Measurements from ENCODE around the gene TTLL12.
"Not testable (repeated sequence)": the region's sequence is repeated elsewhere in the genome, so short reads cannot be mapped to it uniquely, and the experiment has no call there.

TTLL12 gene

DNA sequence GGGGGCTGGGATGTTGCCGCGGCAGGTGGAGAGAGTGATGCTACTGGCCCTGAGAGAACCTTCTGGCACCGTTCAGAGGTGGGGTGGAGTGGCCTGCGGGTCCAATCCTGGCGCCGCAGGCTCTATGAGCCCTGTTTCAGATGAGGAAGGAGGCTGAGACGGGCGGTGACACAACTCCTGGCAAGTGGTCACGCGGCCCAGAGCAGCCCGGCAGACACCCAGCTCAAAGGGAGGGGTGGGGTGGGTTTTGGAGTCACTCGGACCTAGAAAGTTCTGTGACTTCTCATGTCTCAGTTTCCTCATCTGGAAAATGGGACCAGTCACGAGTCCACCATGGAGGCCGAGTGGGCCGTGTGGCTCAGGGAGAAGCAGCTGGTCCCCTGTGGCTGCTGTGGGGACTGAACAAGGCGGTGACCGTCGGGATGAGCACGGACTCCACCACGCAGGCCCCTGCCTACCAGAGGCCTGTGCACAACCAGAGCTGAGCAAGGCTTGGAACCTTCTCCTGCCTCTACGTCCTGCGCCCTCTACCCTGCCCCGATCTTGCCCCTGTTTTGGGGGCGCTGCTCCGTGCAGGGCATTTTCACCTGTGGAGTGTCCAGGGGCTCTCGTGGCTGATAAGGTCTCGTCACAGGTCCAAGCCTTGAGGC lies 31.9 kb downstream of the TTLL12 start:
- DNase-seq (ENCODE audit: low spot score), result no peak

DNA sequence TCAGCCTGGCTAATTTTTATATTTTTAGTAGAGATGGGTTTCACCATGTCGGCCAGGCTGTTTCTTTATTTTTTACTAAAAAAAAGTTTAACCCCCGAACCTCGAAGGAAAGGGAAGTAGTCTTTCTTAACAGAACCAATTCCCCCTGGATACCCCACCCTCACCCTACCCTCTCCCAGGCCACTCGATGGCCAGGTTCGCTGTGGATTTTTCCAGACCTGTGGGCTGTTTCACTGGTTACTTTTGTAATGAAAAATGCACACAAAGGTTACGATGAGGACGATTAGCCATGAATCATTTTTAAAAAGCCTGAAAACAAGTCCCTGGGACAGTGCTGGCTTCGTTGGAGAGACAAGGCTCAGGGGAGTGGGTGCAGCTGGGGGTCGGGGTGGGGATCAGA lies 33.0 kb downstream of the TTLL12 start:
- no peak for DNase-seq (ENCODE audit: low spot score)

DNA sequence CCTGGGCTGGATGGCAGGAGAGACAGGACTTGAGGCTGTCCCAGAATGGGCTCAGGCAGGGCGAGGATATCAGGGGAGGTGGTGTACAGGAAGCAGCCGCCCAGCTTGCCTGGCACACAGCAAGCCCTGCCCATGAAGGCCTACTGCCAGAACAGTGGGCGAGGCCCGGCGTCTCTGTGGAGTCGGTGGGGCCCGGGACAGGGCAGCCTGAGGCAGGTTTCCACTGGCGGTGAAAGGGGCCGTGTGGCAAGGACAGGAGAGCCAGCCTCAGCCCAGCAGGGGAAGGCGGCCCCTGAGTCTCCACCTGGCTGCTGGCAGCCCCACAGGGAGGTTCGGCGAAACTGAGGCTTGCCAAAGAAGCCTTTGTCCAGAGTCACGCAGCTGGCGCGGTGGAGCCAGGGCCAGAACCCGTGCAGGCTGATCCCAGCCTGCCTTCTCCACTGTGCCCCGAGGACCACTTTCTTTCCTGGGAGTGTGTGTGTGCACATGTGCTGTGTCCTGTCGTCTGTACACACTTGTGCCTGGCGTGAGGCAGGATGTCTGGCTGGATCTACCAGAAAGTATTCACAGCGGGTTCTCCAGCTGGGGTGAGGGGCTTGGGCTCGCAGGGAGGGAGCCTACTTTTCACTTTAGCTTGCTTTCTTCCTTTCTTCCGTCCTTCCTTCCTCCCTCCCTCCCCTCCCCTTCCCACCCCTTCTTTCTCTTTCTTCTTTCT lies 34.4 kb downstream of the TTLL12 start:
- DNase-seq (ENCODE audit: low spot score), result peak; percentile 59

DNA sequence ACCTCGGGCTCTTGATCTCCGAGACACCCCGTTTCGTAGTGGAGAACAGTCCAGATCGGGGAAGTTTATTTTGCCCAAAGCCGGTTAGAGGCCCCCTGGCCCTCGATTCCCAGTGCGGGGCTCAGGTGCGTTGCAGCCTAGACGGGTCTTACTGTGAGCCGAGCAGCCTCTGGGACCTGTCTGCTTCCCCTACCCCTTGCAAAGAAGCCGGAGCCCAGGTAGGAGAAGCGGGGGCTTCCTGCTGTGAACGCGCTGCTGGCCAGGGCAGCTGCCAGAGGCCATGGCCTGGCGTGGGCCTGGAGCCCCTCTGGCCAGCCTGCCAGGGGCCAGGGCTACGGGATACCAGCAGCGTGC lies 35.0 kb downstream of the TTLL12 start:
- DNase-seq (ENCODE audit: low spot score), result no peak

DNA sequence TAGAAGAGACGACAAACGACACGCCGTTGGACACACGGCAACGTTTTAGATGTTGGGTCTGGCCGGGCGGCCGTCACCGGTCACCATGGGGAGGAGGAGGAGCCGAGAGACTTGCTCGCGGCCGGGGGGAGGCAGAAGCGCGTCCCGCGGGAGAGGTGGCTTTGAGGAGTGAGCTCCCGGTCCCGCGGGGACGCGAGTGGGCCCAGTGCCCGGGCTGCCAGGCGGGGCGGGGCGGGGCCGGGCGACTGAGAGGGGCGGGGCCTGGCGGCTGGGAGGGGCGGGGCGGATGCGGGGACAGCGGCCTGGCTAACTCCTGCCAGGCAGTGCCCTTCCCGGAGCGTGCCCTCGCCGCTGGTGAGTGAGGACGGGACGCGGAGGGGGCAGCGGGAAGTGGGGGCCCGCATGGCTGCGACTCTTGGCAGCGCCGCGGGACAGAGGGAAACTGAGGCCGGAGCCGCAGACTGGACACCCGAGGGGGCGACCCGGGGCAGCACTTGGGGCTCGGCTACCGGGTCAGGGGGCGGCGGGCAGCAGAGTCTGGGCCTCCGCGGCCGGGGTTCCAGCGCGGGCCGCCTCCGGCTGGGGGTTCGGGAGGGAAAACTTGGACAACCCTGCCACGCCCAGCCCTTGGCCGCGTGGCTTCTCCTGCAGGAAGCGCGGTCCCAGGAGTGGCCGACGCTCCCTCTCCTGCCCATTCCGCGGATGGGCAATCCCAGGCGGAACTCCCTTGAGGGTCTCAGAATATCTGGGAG lies 35.5 kb downstream of the TTLL12 start, which contains the start of gene TSPO:
Gene TSPO (plus strand): TSS at position 309 of the 752 bp plus-strand sequence. CDS start 7,680 bp downstream, outside the sequence.
- no peak for DNase-seq (ENCODE audit: low spot score)

DNA sequence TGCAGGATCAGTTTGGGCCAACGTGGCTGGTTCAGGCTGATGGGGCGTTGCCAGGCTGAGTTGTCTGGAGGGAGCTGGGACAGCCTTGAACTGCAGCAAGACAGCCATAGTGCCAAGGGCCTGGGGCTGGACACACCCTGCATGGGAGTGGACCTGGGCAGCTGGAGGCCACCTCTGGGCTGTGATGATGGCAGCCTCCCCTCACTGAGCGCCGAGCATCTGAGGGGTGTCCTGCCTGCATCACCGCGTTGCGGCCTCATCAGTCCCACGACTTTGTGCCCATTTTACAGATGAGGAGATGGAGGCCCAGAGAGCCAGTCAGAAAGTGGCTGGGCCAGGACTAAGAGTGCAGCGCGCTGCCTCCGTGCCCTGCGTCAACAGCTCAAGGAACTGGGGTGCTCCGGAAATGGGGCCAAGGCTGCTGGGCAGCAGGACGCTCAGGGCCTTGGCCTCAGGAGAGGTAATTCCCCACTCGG lies 36.2 kb downstream of the TTLL12 start:
- no peak for DNase-seq (ENCODE audit: low spot score)

DNA sequence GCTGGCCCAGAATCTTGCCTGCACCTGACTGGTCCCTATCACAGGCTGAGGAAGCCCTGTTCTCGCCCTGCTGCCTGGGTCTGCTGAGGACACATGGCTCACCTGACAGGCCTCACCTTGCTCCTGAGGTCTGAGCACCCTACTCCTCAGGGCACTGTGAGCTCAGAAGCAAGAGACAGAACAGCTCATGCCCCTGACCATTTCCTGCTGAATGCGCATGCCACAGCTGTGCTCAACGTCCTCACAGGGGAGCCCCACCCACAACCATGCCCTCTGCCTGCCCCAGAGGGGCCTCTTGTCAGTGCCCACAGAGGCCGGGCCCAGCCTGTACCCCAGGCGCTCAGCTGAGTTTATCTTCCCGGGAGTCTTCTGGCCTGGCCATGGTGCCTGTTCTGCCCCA lies 38.4 kb downstream of the TTLL12 start:
- DNase-seq (ENCODE audit: low spot score), result no peak

DNA sequence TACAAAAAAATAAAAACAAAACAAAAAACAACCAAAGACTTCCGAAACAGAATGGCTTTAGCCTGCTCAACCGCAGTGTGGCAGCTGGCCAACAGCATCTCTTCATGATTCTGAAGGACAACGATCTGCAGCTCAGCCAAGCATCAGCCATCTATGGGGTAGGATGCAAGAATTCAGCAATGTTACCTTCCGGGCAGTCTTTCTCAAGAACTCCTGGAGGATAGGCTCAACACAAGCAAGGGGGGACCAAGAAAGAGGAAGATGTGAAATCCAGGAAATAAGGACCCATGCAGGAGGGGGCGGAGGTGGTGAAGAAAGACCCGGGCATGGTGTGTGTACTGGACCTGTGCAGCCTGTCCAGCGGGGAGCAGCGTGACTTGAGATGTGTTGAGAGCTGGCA lies 39.1 kb downstream of the TTLL12 start:
- DNase-seq (ENCODE audit: low spot score), result no peak

DNA sequence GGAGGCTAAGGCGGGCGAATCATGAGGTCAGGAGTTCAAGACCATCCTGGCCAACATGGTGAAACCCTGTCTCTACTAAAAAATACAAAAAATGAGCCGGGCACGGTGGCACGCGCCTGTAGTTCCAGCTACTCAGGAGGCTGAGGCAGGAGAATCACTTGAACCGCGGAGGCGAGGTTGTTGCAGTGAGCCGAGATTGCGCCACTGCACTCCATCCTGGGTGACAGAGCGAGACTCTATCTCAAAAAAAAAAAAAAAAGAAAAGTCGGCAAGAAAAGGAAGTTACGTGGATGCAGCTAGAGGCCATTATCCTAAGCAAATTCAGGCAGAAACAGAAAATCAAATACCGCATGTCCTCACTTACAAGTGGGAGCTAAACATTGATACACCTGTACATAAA lies 40.6 kb downstream of the TTLL12 start:
- not testable (repeated sequence) for DNase-seq (ENCODE audit: low spot score)

DNA sequence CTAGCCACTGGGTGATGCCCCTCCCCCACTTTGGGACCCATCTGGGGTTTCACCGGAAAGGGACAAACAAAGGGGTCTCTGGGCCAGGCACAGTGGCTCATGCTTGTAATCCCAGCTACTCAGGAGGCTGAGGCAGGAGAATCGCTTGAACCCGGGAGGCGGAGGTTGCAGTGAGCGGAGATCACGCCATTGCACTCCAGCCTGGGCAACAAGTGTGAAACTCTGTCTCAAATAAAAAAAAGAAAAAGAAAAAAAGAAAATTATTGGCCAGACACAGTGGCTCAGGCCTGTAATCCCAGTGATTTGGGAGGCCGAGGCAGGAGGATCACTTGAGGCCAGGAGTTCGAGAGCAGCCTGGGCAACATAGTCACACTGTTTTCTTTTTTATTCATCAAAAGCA lies 41.6 kb downstream of the TTLL12 start:
- not testable (repeated sequence) for DNase-seq (ENCODE audit: low spot score)

DNA sequence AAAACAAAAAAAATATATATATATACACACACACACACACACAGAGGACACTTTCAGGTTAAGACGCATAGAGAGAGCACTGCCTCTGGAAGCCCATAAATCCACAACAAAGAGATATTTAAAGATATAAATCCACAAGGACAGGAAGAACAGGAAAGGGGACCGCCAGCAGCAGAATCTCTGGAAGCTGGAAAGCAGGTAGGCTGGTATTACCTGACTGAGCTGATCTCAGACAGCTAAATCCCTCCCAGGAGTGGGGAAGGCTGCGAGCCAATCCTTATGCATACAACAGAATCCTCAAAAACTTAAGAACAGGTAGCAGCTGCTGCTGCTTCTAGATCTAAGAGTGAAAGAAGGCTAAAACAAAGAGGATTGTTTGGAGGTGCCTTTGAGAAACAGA lies 42.0 kb downstream of the TTLL12 start:
- no peak for DNase-seq (ENCODE audit: low spot score)

DNA sequence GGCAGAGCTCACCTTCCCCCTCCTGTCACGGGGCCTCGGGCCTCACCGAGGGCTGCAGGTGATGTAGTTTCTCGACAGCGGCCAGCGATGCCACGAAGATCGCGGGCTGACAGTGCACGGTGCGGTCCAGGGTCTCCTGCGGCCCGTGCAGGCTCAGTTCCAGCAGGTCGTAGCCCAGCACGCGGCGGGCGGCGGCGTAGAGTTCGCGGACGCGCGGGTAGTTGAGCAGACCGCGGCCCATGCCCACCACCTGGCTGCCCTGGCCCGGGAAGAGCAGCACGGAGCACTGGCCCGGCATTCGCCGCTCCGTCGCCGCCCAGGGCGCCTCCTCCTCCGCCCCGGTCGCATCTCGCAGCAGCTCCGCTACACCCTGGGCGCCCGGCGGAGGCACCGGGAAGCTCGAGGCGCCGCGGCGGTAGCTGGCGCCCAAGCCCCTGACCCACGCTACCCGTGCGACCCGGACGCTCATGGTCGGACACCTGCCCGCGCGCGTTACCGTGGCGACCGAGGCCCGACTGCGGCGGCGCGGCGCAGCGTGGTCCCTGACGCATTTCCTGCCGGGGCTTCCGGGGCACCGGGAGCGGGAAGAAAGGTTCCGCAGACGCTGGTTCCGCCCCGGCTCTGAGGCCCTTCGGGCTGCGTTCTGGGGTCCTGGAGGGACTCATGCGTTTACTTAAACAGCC lies 43.9 kb downstream of the TTLL12 start, which contains the start of gene MCAT:
Gene MCAT (minus strand): TSS at position 519 of the 683 bp plus-strand sequence. CDS start 50 bp downstream, at position 469.
- peak; percentile 55 for DNase-seq (ENCODE audit: low spot score)

DNA sequence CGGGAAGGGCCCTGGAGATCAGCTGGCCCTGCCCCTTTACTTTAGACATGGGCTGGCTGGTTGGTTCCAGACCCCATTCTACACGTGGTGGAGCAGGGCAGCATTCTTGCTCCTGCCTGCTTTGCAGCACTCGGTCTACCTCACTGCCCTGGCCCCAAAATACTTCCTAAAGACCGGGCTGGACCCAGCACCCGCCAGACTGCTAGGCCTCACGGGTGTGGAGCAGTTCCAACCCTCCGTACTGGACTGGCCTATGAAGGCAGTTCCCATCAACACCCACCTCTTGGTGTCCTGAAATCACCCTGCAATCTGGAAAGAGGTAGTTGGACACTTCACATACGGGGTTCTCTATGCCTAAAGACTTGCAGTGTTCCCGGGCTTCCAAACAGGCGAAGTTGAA lies 50.1 kb downstream of the TTLL12 start:
- no peak for DNase-seq (ENCODE audit: low spot score)

DNA sequence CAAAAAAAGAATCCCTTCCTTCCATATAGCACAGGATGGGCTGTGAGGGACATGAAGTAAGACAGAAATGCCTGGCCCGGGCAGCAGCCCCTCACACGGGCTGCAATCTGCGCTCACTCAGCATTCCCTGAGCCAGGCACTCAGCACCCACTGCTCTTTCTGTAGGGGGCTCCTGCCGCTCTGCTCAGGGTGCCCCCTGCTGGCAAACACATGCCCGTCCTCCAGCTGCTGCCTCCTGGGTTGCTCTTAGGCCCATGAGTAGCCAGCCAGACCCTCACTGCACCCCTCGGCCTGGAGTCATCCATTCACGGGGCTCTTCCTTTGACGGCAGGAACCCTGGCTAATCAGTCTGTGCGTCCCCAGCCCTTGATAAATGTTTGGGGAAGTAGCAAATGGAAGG lies 50.7 kb downstream of the TTLL12 start:
- DNase-seq (ENCODE audit: low spot score), result no peak

DNA sequence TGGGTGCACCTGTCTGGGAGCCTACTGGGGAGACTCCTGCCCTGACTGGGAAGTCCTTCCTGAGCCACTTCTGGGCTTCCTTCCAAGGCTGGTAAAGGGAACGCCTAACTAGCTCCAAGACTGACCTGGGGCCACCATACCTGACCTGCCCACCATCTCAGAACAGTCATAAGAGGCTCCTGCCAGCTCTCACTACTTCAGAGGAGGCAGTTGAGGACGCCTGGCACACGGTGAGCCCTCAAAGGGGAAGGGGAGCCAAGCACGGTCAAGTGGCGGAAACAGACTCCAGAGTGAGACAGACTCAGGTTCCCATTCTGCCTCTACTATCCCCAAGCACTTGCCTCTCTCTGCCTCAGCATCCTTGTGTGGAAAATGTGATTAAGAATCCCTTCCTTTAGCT lies 51.4 kb downstream of the TTLL12 start:
- no peak for DNase-seq (ENCODE audit: low spot score)

DNA sequence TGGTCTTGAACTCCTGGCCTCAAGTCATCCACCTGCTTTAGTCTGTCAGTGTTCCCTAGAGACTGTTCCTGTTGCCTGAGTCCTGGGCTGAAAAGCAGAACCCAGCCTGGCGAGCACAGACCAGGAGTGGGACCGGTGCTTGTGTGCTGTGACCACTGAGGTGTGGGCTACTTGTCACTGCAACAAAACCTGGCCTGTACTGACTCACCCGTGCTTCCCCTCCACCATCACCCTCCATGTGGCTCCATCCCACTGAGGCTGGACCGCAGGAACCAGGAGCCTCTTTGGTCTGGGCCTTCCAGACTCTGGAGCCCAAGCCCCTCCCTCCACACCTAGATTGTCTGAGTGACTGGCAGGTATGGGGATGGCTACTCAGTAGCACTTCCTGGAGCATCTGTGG lies 52.4 kb downstream of the TTLL12 start:
- DNase-seq (ENCODE audit: low spot score), result no peak

DNA sequence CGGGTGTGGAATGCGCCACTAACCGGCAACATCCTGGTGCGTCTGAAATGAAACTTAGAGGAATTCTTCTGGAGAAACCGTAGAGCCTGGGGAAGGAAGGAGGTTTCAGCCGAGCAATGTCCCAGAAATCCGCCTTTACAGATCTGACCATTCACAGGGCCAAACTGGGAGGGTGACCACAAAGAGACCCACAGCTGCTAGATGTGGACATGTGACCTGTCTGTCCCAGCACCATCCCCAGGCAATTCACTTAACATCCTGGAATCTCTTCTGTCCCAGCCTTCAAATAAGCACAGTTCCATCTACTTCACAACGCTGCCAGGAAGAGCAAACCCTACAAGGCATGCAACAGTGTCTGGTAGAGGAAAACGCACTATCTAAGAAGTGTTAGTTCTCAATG lies 53.5 kb downstream of the TTLL12 start:
- no peak for DNase-seq (ENCODE audit: low spot score)

DNA sequence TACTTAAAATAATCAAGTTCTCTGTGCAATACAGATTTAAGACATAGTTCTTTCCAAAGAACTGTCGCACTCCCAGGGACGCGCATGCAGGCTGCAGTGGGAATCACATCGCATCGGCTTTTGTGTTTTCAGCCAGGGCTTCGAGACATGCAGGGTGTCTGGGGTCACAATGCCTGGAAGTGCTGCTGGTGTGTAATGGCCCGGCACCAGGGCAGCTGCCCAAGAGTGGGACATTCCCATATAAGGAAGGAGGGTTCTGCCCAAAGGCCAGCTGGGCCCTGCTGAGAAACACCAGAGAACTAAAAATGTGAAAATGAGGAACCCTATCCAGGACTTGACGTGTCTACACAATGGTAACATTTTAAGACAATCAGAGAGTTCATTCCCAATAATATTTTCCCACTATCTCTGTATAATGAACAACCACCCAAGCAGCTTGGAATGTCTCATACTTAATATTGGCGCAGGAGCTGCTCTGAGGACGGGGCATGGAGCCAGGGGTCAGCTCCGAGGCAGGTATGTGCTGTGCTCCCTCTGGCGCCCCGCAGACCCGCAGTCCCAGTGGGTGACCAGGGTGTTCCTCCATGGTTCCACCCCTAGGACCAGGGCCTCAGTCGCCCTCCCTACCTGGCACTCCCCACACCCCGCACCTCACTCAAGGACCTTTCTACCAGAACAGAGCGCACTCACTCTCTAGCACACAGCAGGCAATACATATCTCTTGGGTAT lies 55.0 kb downstream of the TTLL12 start:
- no peak for DNase-seq (ENCODE audit: low spot score)

DNA sequence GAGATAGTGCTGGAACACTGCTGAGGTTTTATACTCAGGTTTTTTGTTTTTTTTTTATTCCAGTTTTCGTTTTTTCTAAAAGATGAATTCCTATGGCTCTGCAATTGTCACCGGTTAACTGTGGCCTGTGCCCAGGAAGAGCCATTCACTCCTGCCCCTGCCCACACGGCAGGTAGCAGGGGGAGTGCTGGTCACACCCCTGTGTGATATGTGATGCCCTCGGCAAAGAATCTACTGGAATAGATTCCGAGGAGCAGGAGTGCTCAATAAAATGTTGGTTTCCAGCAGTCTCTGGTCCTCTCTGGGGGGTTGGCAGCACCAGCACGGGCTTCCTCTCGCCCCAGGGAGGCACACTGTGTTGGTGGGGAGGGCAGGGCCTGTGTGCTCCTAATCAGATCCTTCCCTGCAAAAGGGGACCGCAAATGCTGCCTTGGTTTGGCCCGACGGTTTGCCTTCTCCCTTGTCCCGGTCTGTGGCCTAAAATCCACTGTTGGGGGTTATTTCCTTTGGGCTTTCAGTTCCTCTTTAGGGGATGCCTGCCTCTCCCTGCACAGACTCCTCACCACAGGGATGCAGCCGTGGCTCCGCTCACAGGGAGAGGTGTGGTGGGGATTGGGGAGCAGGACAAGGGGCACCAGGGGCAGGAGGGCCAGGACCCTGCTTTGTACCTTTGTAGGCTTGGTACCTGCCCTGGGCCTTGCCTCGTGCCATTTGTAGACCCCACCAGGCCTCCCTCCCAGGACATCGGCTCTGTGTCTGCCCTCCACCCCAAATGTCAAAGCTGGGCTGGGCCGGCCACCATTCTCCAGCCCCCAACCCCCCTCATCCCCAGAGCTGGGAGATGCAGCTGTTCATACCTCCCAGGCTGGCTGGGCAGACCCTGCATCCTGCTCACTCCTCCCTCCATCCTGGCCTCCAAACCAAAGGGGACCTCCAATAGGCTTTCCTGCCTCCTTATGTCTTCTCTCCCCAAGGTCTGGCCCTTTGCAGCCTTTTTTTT lies 57.2 kb downstream of the TTLL12 start:
- DNase-seq (ENCODE audit: low spot score), result peak; percentile 62

DNA sequence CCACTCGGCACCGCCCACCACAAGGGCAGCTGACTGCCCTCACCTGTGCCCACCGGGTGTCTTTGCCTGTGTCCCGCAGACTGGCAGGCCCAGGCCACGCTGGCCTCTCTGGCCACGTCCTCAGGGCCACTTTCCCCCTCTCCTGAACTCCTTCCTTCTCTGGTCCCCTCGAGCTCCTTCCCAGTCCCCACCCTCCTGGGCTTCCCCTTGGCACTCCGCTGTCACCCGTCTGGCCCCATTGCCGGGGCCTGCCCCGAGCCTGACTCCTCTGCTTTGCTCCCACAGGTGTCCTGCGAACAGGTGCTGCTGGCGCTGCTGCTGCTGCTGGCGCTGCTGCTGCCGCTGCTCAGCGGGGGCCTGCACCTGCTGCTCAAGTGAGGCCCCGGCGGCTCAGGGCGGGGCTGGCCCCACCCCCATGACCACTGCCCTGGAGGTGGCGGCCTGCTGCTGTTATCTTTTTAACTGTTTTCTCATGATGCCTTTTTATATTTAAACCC lies 58.0 kb downstream of the TTLL12 start:
- DNase-seq (ENCODE audit: low spot score), result peak; percentile 77
